Tibial artery (tissue), 4 donors: ENCODE data around the gene EYS.

Experiments used
- DNase-seq, 2 donors: peaks; one replicate each; pipeline ENCODE4 v3.0.0-alpha.2; 2019
- H3K27ac ChIP-seq, 2 donors: fragments of 200-600 bp; sonication (generic) in 1 of 2; 1 replicate in 1 of 2; 2 replicates in 1 of 2; pipeline ENCODE4 v1.5.1; 2018 to 2019; ENCODE audit warnings: mild to moderate bottlenecking in 1 of 2
- H3K27me3 ChIP-seq, 2 donors: fragments of 200-600 bp; sonication (generic) in 1 of 2; one replicate each; pipeline versions ENCODE4 v1.5.1 to v1.6.0; 2016 to 2019
- H3K36me3 ChIP-seq, 3 donors: fragments of 200-600 bp; sonication (generic) in 2 of 3; one replicate each; pipeline ENCODE4 v1.5.1; 2016 to 2019; ENCODE audit warnings: mild to moderate bottlenecking in 2 of 3
- H3K4me1 ChIP-seq, 4 donors: fragments of 200-600 bp; sonication (generic) in 2 of 4; 1 replicate in 3 of 4; 2 replicates in 1 of 4; pipeline ENCODE4 v1.5.1; 2016 to 2019
- H3K4me3 ChIP-seq, 2 donors: fragments of 200-600 bp; sonication (generic) in 1 of 2; 1 replicate in 1 of 2; 2 replicates in 1 of 2; pipeline ENCODE4 v1.5.1; 2018 to 2019; ENCODE audit warnings: mild to moderate bottlenecking in 2 of 2
- H3K9me3 ChIP-seq, 3 donors: fragments of 200-600 bp; sonication (generic) in 1 of 3; one replicate each; pipeline ENCODE4 v1.5.1; 2016 to 2019
- intact Hi-C: fragments of 100-400 bp; cut with DNase I; formaldehyde crosslinking; loops from one replicate; pipeline ENCODE4 v1.15.0; 2023; ENCODE audit warnings: low total_unique reads
- TF ChIP-seq, protein P1 (sequence below), 2 experiments: fragments of 200-600 bp in 1 of 2; fragments of 450-650 bp in 1 of 2; IDR thresholded peaks; one replicate each; pipeline ENCODE4 v1.5.1; 2017 to 2019; ENCODE audit warnings: antibody characterized with exemption in 2 of 2, mild to moderate bottlenecking in 1 of 2, moderate library complexity in 1 of 2

The EYS gene

DNA sequence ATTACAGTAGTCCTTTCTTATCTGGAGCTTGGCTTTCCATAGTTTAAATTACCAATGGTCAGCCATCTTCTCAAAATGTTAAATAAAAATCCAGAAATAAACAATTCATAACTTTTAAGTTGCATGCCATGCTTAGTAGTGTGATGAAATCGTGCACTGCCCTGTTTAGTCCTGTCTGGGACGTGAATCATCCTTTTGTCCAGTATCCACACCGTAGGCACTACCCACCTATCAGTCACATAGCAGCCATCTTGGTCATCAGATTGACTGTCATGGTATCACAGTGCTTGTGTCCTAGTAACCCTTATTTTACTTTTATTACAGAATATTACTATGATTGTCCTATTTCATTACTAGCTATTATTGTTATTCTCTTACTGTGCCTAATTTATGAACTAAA, 924.1 kb downstream of the EYS start:
- intact Hi-C loops = no loop called here
- DNase-seq = no peak
- TF ChIP-seq, protein P1, sequence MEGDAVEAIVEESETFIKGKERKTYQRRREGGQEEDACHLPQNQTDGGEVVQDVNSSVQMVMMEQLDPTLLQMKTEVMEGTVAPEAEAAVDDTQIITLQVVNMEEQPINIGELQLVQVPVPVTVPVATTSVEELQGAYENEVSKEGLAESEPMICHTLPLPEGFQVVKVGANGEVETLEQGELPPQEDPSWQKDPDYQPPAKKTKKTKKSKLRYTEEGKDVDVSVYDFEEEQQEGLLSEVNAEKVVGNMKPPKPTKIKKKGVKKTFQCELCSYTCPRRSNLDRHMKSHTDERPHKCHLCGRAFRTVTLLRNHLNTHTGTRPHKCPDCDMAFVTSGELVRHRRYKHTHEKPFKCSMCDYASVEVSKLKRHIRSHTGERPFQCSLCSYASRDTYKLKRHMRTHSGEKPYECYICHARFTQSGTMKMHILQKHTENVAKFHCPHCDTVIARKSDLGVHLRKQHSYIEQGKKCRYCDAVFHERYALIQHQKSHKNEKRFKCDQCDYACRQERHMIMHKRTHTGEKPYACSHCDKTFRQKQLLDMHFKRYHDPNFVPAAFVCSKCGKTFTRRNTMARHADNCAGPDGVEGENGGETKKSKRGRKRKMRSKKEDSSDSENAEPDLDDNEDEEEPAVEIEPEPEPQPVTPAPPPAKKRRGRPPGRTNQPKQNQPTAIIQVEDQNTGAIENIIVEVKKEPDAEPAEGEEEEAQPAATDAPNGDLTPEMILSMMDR (IDR thresholded peaks at IDR 0.05) = no peak
- Histone ChIP-seq H3K4me1 (no peaks in the 10 kb centered on the region), H3K27me3 (no peaks in the 10 kb centered on the region), H3K36me3 (no peaks in the 10 kb centered on the region), H3K9me3 (no peaks in the 10 kb centered on the region), H3K4me3 (no peak overlapping the region), H3K27ac (no peak overlapping the region)

DNA sequence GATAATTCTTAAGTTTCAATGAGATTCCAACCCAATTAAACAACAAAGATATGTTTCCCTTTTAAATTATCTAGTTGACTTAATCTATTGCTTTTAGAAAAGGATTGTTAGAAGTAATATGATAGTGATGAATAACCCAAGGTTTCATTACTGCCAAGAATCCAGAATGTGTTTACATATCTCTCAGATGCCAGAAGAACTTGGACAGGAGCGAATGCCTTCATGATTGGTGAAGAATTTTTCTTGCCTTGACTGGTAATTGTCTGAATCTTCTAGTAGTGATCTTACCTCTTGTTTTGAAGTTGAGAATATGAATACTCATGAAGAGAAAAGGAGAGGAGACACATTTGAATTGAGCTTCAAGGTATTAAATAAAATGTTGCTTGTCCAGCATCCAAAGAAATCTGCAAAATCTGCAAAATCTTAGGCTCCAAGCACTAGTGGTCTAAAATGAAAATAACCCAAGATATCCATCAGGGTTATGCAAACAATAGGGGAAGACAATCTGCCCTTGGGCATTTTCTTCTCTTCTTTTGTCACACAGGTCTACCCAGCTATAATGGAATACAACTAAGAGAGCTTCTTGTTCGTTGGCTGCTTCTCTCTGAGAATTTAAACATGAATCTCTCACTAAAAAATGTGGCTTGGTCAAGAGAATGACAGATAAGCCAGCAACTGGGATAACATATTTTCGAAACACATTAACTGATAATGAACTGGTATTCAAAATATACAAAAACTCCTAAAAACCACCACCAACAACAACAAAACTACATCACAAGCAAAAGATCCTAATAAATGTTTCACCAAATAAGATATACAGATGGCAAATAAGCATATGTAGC, 928.9 kb downstream of the EYS start:
- intact Hi-C loops = no loop called here
- Histone ChIP-seq H3K36me3 (no peaks in the 10 kb centered on the region), H3K4me3 (no peak overlapping the region), H3K4me1 (no peaks in the 10 kb centered on the region), H3K27ac (no peak overlapping the region), H3K9me3 (no peaks in the 10 kb centered on the region), H3K27me3 (no peaks in the 10 kb centered on the region)
- TF ChIP-seq, protein P1 (IDR thresholded peaks at IDR 0.05) = no peak
- DNase-seq = no peak

DNA sequence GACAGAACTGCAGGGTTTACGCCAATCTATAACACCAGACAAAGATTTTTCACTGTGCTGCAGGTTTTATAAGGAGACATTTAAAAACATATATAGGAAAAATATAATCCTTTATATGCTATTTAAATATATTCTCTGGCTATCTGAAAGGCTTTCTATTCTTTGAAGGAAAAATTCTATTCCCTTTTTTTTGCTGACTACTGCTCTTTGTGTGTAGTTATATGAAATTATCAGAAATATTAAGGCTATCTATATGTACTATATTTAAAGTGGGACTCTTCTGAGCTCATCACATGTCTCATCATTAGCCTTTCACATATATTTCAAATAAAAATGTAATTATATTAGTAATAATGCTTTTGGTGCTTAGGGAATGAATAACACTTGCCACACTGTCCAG, 930.7 kb downstream of the EYS start:
- TF ChIP-seq, protein P1 (IDR thresholded peaks at IDR 0.05) = no peak
- Histone ChIP-seq H3K27me3 (no peaks in the 10 kb centered on the region), H3K27ac (no peak overlapping the region), H3K36me3 (no peaks in the 10 kb centered on the region), H3K4me3 (no peak overlapping the region), H3K4me1 (no peaks in the 10 kb centered on the region), H3K9me3 (no peaks in the 10 kb centered on the region)
- intact Hi-C loops = no loop called here
- no peak for DNase-seq

DNA sequence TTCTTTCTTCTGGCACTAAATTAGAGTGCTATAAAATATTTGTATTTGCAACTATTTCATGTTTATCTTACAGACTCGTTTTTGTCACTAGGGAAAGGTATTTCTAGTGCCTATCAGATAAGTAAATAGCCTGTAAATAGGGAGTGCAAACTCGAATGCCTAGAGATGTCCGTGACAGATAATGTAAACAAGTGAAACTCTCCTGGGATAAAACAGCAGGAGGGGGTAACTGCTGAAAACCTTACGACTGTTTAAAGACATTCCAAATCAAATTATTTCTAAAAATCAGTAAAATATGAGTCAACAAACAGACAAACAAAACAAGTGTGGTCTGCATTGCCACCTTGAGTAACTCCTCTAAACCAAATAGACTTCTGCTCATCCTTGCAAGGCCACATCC, 932.1 kb downstream of the EYS start:
- Histone ChIP-seq H3K27ac (no peak overlapping the region), H3K4me3 (no peak overlapping the region), H3K9me3 (no peaks in the 10 kb centered on the region), H3K36me3 (no peaks in the 10 kb centered on the region), H3K27me3 (no peaks in the 10 kb centered on the region), H3K4me1 (no peaks in the 10 kb centered on the region)
- intact Hi-C loops = no loop called here
- TF ChIP-seq, protein P1 (IDR thresholded peaks at IDR 0.05) = no peak
- DNase-seq = no peak

DNA sequence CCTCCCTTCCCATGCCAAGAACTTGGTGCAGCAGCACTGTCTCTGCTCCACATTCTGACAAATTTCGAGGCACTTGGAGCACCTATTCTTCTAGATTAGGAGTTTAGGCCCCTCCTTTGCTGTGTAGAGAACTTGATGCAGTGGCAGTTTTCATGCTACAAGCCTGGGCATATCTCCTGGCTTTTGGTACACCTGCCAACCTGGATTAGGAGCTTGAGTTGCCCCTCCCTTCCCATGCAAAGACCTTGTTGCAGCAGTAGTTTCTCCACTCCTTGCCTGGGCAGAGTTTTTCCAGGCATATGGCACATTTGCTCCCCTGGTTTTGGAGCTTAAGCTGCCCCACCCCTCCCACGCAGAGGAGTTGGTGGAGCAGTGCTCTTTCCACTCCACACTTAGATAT, 956.1 kb downstream of the EYS start:
- H3K9me3 ChIP-seq = no peaks in the 10 kb centered on the region
- no peaks in the 10 kb centered on the region for H3K36me3 ChIP-seq
- TF ChIP-seq, protein P1 (IDR thresholded peaks at IDR 0.05) = no peak
- no peaks in the 10 kb centered on the region for H3K27me3 ChIP-seq
- H3K4me3 ChIP-seq = no peak overlapping the region
- H3K27ac ChIP-seq = no peak overlapping the region
- intact Hi-C loops = no loop called here
- DNase-seq = no peak
- H3K4me1 ChIP-seq = no peaks in the 10 kb centered on the region
